Loucy (cell line): ENCODE results near the gene PAM.

Source experiments
- CTCF ChIP-seq: fragments of 200-600 bp; sonication (generic); conservative IDR thresholded peaks from 2 replicates; pipeline ENCODE4 v1.5.1; 2014; ENCODE audit warnings: mild to moderate bottlenecking, antibody characterized with exemption, low read length
- EZH2phosphoT487 ChIP-seq: fragments of 200-600 bp; IDR thresholded peaks from 2 replicates; pipeline ENCODE4 v1.6.1; 2018; ENCODE audit warnings: antibody characterized with exemption, mild to moderate bottlenecking, moderate library complexity, borderline replicate concordance

GRCh38 chr5:103013933-103014552 is 258.9 kb downstream of the PAM start:
- no peak for TF ChIP-seq EZH2phosphoT487
- no peak for TF ChIP-seq CTCF
